Measurements from ENCODE around the gene C3orf18.

C3orf18 gene

DNA sequence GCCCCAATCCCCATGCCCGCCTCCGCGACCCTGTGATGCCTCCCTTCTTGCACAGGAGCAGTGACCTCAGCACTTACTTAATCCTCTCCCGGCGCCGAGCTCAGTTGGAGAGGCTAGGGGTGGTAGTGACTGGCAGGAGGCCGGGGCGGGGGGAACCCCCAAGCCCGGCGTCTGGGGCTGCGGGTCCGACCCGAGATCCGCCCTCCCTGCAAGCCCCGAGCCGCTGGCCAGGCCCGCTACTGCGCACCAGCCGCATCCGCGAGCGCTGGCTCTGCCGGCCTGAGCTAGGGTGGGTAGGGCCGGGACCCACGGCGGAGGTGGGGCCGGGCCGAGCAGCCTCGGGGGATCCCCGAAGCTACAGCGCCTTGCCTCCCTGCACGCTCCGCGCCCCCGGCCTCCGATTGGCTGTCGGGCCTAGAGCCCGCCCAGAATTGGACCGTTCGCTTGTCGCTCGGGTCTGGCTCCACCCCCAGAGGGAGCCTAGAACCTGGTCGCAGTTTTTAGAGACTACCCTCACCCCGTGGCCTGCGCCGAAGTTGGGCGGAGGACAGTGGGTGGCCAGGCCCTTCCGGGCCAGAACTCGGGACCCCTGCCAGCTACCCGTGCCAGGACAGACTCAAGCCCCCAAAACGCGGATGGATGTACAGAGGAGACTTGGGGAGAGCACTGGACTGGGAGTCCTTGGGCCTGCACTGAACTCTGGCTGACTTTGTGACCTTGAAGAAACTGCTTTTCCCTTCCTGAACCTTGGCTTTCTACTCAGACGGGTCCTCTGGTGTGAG lies at the start of gene C3orf18:
Gene C3orf18, minus strand, starts transcription at position 362 of the 782 bp plus-strand sequence. CDS start 2,048 bp downstream, outside the sequence.
- in situ Hi-C loops (cut with HindIII; ENCODE audit: low sequenced_read_pairs) = no loop called here

DNA sequence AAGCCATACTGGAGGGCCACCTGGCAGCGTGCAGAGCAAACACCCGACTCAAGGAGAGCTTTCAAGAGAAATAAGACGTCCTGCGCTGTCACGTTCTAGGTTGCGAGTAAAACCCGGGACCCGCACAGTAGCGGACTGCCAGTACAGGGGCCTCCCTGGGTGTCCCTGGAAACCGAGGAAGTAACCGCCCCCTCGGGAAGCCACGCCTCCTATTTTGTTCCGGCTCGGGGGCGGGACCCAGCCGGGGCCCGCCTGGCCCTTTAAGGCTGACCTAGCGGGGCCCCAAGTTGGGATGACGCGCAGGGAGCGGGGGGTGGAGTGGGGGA lies 49.2 kb upstream of the C3orf18 start:
- in situ Hi-C loops (cut with HindIII; ENCODE audit: low sequenced_read_pairs) = loop anchor here (5.0 to 25.0 kb wide), 2 partner anchors 79 to 1046 kb away; partner anchors contain the start of gene TEX264

DNA sequence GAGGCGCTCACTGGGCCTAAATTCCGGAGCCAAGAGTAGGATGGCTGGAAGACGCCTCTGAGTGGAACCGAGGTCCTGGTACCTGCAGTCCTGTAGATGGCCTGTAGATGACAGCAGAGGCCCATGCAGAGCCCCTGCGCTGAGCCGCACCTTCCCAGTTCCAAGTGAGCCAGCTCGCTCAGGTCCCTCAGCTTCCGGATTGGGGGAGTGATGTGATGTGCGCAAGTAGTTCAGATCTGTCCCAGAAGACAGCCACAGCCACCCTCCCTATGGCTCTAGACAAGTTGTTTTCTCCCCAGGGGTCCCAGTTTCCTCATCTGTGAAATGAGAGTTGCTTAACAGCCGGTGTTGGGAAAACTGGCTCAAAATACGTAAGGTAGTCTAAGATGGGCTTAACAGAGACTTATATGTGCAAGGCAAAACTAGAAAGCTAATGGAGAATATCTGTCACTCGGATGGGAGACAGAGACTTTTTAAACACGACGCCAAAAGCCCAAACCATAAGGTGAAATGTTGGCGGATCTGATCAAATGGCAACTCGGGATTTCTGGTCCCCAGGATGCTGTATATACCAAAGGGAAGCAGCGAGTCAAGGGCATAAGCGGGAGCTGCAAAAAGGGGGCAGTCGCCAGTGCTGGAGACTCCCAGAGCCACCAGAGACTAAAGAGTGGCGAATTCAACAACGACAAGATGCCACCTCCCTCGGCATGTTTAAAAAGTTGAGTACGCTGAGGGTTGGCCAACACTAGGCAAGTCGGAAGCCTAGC lies 48.6 kb upstream of the C3orf18 start:
- in situ Hi-C loops (cut with HindIII; ENCODE audit: low sequenced_read_pairs) = loop anchor here (5.0 to 25.0 kb wide), 2 partner anchors 79 to 1046 kb away; partner anchors contain the start of gene TEX264

DNA sequence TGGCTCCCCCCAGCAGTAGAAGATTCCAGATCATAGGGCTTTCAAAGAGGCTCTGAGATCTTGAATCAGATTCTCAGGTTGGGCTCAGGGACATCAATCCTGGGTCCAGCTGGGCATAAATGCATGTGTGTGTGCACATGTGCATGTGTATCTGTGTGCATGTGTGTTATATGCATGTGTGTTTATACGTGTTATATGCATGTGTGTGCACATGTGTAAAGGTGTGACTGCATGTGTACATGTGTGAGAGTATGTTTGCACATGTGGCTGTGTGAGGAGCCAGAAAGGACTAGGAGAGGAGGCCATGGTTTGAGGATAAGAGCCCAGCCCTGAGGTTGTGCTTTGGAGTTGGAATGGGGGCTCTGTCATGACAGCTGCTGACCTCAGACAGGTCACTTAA lies 47.6 kb upstream of the C3orf18 start:
- in situ Hi-C loops (cut with HindIII; ENCODE audit: low sequenced_read_pairs) = loop anchor here (5.0 to 25.0 kb wide), 2 partner anchors 78 to 1047 kb away; partner anchors contain the start of gene TEX264

DNA sequence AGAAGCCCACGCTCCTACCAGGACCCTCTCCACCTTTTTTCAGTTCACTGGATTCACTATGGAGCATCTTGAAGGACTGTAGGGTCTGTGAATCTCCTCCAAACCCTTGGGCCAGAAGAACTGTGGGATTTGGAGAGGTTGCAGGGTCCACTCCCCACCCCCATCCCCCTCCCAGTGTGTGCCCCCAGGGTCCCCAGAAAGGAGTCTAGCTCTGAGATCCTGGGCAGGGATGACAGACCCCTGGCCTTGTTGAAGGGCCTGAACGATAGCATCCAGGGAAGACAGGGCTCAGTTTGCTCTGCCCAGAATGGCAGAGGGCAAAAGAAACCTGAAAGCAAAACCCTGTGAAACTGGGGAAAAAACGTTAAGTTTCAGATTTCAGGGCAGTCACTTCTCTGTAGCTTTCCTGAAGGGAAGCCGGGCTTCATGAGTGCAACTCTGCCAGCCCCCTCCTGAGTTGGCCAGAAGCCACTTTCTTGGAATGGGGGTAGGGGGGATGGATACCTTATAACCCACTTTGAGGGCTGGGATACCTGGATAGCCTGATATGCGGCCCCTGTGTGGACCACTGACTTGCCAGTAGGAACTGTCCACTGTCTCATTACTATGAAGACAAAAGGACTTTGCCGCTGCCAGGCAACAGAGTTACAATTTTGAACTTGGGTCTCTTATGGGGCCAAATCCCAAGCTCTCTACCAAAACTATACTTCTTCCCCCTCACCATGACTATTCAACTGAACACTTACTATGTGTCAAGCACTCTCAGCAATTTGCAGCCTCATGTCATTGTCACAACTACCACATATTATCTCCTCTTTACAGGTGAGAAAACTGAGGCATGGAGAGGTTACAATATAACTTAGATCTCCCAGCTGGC lies 45.7 kb upstream of the C3orf18 start:
- in situ Hi-C loops (cut with HindIII; ENCODE audit: low sequenced_read_pairs) = loop anchor here (25.0 kb wide), 1 partner anchor 1049 kb away; the partner anchor contains the start of gene TEX264

DNA sequence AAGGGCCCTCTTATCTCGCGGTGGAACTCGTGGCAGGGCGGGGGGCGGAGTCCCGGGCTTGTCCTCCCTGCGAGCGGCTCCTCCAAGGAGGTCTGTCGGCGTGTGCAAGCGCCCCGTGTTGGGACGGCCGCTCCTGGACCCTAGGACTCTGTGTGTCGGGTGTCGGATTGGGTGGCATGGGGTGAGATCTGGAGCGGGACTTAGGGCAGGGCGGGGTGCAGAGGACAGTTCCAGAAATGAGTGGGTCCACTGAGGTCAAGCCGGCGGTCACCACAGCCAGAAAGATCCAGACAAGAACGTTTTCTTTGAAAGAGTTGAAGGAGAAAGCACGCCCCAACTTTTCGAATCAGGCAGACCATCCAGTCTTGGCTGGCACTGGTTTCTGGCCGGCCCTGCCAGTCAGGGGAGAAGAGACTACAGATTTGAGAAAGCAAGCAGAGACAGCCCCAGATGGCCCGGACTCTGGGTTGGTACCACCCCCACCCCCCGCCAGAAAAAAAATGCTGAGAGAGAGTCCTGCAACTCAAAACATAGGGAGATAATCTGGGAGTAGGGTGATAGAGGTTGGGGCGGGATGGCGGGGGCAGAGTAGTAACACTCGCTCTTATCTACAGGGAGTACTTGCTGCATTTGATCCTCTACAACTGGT lies 44.8 kb upstream of the C3orf18 start:
- in situ Hi-C loops (cut with HindIII; ENCODE audit: low sequenced_read_pairs) = loop anchor here (25.0 kb wide), 1 partner anchor 1050 kb away; the partner anchor contains the start of gene TEX264

DNA sequence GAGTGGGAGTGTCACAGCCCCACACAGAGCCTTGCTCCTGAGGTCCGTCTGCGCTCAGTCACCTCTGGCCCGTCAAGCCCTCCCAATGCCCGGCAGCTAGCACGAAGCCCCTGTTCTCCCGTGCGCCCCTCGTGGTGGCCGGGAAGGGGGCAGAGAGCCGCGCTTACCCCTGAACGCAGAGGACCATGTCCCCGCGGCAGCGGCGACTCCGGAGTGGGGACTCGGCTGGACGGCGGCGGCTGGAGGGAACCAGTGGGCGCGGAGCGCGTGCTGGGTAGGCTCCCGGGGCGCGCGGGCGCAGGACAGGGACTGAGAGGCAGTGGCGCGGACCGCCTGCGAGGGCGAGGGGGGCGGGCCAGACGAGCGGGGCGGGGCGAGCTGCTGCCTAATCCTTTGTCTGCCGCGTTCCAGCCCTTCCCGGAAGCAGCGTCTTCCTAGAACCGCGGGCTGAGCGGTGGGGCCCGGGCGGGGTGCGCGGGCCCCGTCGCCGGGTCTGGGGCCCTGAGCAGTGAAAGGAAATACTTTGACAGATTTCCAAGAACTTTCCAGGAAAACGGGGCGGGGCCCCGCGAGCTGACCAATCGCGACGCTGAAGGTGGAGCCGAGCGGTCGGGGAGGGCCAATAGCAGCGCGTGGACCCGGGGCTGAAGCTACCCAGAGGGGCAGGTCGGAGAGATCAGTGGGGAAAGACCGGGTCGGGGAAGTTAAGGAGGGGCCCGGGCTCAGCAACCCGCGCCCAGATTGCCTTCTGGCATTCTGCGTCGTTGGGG lies 44.1 kb upstream of the C3orf18 start, which contains the start of gene CISH:
Gene CISH, minus strand, starts transcription at position 311 of the 770 bp plus-strand sequence. Its CDS starts 124 bp downstream, at position 187.
- in situ Hi-C loops (cut with HindIII; ENCODE audit: low sequenced_read_pairs) = loop anchor here (25.0 kb wide), 1 partner anchor 1051 kb away; the partner anchor contains the start of gene TEX264

DNA sequence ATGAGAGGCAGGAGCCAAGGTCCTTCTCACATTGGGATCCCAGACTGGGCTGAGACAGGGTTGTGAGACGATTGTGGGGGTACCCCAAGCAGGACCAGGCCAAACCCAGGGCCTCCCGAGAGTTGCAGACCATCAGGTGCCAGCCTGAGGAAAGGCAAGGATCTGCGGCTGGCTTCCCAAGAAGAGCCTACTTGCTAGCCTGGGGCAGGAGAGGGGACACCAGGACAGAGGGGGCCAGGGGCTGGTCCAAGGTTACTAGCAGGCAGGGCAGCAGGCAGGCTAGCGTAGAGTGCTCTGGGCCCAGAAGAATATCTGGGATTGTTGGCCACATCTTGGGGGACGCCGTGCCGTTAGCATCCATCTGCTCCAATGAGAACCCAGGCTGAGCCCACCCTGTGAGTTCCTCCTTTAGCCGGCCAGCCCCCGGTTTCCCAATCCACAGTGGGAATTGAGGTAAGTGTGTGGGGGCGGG lies 43.5 kb upstream of the C3orf18 start:
- in situ Hi-C loops (cut with HindIII; ENCODE audit: low sequenced_read_pairs) = loop anchor here (25.0 kb wide), 1 partner anchor 1051 kb away; the partner anchor contains the start of gene TEX264

DNA sequence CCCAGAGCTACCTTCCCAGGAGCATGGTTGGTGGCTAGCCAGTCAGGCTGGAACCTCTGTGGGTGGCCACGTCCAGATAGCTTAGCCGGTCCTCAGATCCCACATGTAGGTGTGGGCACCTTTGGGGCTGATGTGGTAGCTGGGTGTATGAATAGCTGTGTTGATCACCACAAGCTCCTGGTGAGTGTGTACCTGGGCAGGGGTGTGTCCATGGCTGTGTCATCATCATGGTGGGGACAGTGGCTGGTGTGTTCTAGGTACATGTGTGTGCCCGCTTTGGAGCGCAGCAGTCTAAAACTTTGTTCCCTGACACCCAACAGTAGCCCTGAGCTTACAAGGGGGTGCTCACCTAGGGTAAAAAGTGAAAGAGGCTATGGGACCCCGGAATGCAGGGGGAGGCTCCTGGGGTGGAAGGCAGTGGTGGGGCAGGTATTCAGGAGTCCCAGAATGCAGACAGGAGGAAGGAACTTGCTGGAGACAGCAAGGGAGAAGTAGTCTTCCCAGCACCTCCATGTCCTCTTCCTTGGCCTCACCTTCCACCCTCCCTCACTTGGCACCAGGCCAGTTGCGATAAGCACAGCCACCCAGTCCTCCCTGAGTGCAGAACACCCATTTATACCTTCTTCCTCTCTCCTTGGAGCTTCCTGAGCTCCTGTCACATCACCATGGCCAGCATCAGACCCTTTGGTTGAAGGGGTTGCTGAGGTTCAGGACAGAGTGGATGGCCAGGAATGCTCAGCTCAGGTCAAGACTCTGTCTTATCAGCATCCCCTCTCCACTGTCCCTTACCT lies 42.8 kb upstream of the C3orf18 start:
- in situ Hi-C loops (cut with HindIII; ENCODE audit: low sequenced_read_pairs) = loop anchor here (25.0 kb wide), 1 partner anchor 1052 kb away; the partner anchor contains the start of gene TEX264

DNA sequence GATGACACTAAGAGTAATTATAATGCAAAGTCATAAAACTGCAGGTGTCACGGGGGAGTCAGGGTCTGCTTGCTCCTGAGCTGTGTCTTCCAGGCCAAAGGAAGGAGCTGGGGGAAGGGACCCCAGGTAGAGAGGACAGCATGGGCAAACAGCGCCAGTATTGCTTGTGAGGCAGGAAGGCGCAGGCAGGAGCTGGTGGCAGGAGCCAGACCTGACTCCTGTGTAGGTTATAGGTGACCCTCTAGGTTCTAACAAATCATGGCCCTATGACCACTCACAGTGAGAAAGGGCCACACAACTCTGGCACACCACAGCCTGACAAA lies 42.2 kb upstream of the C3orf18 start:
- in situ Hi-C loops (cut with HindIII; ENCODE audit: low sequenced_read_pairs) = loop anchor here (5.0 to 25.0 kb wide), 3 partner anchors 182 to 1053 kb away; partner anchors contain the start of genes RBM15B and TEX264

DNA sequence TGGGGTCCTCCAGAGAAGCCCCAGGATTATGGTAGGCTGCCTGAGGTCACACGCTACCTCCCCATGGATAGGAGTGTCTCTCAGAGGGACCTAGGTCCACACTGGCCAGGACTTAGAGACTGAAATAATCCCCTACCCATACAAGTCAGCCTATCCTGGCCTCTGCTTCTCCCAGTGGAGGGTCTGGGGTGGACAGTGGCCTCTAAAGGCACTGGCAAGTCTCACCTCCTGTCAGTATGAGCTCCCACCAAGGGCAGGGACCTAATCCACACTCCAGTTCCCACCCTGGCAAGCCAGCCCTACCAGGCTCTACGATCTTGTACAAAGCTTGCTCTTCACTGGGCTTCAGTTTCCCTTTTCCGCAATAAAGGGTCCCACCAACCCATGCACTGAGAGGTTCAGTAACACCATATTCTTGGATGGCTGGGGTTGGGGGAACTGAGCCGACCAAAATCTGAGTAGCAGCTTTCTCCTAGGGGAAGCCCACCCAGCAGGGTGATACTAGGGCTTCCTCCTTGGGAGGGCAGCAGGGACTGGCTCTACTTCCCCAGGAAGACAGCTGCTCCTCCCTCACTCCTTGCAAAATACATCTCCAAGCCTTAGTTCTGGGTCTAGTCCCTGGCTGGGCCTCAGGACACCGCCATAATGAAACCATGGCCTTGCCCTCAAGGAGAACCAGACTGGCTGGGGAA lies 41.7 kb upstream of the C3orf18 start:
- in situ Hi-C loops (cut with HindIII; ENCODE audit: low sequenced_read_pairs) = loop anchor here (5.0 to 25.0 kb wide), 3 partner anchors 182 to 1053 kb away; partner anchors contain the start of genes RBM15B and TEX264

DNA sequence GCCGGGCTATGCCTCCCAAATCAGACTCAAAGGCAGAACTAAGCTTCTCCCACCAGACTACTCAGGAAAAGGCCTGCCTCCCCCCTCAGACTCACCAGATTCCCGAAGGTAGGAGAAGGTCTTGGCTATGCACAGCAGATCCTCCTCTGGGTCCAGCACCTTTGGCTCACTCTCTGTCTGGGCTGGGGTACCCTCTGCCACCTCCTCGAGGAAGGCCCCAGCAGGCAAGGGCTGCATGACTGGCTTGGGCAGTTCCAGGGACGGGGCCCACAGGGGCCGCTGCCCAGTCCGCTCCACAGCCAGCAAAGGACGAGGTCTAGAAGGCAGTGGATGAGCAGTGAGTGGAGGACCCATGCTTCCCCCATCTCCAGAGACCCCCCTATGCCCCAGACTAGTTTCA lies 40.7 kb upstream of the C3orf18 start:
- in situ Hi-C loops (cut with HindIII; ENCODE audit: low sequenced_read_pairs) = loop anchor here (5.0 to 25.0 kb wide), 3 partner anchors 181 to 1054 kb away; partner anchors contain the start of genes RBM15B and TEX264

DNA sequence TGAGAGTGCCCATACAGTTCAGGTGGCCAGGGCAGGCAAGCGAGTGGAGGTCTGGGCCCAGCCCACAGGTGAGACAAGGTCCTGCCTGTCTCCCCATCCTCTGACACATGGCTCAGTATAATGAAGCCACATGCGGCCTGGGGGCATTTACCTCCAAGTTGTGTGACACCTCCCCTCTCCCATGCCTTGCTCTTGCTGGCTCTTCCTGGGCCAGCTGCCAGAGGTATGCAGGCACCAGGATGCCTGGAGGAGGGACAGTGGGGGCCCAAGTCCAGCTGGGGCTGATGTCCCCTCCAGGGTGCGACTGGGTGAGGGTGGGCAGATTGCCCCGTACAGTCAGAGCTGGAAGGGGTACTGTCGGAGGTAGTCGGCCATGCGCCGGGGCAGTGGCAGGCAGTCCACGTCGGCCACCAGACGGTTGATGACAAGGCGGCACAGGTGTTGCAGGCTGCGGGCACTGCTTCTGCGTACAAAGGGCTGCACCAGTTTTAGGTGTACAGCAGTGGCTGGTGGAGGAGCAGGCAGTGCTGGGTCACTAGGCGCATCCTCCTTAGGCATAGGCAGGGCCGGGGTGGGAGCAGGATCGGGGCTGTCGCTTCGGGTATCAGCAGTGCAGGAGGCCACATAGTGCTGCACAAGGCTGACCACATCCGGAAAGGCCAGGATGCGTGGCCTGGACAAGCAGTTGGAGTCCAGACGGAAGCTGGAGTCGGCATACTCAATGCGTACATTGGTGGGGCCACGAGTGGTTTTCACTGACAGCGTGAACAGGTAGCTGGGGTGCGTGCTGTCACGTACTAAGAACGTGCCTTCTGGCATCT lies 39.9 kb upstream of the C3orf18 start:
- in situ Hi-C loops (cut with HindIII; ENCODE audit: low sequenced_read_pairs) = loop anchor here (5.0 to 25.0 kb wide), 3 partner anchors 180 to 1055 kb away; partner anchors contain the start of genes RBM15B and TEX264

DNA sequence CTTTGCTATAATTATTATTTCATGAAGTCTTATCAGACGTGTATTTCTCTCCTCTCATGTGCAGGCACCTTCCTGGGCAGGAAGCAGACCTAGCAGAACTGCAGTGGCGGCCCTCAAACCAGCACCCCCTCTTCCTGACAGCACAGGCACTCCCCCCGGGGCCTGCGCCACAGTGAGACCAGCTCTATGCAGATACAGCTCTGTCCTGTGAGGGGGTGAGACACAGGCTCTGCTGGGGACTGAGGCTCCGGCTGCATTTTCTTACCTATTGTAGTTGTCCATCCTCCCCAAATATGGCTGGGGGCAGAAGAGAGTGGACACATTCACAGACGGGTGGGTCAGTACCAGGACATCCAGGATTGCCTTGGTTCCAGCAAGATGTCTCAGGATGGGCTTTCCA lies 39.0 kb upstream of the C3orf18 start:
- in situ Hi-C loops (cut with HindIII; ENCODE audit: low sequenced_read_pairs) = loop anchor here (5.0 to 25.0 kb wide), 3 partner anchors 179 to 1056 kb away; partner anchors contain the start of genes RBM15B and TEX264

DNA sequence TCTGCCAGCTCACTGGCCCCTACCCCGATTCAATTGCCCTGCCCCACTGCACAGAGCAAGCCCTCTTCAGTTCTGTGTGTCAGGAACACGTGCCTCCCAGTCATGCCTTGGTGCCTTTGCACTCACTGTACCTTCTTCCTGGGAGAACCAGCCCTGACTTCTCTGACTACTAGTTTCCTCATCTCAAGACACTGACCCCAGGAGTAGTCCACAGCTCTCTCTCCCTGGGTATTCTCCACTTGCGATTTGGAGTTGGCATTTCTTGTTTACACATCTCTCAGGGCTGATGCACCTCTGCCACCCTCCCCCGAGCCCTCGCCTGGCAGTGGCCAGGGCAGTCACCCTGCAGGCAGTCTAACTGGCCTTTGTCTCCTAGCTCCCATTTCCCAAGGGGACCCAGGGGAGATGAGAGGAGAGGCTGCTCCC lies 38.4 kb upstream of the C3orf18 start:
- in situ Hi-C loops (cut with HindIII; ENCODE audit: low sequenced_read_pairs) = loop anchor here (5.0 to 25.0 kb wide), 3 partner anchors 179 to 1056 kb away; partner anchors contain the start of genes RBM15B and TEX264
